DOHH2 (cell line): Measurements from ENCODE around the gene MAN1C1.

Experiments
- EZH2phosphoT487 ChIP-seq: fragments of 200-600 bp; sonication (generic); IDR thresholded peaks from 2 replicates; pipeline ENCODE4 v1.6.1; 2017; ENCODE audit warnings: borderline replicate concordance, mild to moderate bottlenecking, antibody characterized with exemption, low read length, moderate library complexity, mixed read lengths
- TF ChIP-seq, protein P1 (sequence below): fragments of 200-600 bp; sonication (generic); IDR thresholded peaks from one replicate; pipeline ENCODE4 v1.5.1; 2014; ENCODE audit warnings: antibody characterized with exemption, mild to moderate bottlenecking, low read depth, low read length; ENCODE audit not compliant: poor library complexity, severe bottlenecking

DNA sequence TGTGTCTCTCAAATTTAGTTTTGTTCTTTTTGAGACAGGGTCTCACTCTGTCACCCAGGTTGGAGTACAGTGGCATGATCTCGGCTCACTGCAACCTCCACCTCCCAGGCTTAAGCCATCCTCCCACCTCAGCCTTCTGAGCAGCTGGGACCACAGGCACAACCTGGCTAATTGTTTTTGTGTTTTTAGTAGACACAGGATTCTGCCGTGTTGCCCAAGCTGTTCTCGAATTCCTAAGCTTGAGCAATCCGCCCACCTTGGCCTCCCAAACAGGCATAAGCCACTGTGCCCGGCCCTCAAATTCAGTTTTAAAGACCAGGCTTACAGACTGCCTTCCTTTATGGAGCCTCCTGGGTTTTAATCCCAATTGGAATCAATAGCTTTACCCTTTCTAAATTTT lies 99.7 kb downstream of the MAN1C1 start:
- TF ChIP-seq, protein P1, sequence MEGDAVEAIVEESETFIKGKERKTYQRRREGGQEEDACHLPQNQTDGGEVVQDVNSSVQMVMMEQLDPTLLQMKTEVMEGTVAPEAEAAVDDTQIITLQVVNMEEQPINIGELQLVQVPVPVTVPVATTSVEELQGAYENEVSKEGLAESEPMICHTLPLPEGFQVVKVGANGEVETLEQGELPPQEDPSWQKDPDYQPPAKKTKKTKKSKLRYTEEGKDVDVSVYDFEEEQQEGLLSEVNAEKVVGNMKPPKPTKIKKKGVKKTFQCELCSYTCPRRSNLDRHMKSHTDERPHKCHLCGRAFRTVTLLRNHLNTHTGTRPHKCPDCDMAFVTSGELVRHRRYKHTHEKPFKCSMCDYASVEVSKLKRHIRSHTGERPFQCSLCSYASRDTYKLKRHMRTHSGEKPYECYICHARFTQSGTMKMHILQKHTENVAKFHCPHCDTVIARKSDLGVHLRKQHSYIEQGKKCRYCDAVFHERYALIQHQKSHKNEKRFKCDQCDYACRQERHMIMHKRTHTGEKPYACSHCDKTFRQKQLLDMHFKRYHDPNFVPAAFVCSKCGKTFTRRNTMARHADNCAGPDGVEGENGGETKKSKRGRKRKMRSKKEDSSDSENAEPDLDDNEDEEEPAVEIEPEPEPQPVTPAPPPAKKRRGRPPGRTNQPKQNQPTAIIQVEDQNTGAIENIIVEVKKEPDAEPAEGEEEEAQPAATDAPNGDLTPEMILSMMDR: no peak
- TF ChIP-seq EZH2phosphoT487: no peak
